Calu3 (cell line): Measurements from ENCODE around the gene WIPF3. TPM values are rescaled to one million over a fixed set of nuclear protein-coding genes. Genes with fewer than 3 reads are reported as not detected.
"Not testable (repeated sequence)": the region's sequence is repeated elsewhere in the genome, so short reads cannot be mapped to it uniquely, and the experiment has no call there.

Source experiments
- BruUV-seq: library from RNA; stranded (reverse); fragments of 400-500 nt; replicated peaks from 2 replicates; lab custom pipeline; 2021; lab: Mats Ljungman, UMichigan
- CTCF ChIA-PET: fragments of 300-600 bp; sonication (Branson Sonifier 250); formaldehyde crosslinking; loops from one replicate; lab custom pipeline; 2022; ENCODE audit warnings: antibody characterized with exemption; lab: Charles Lee
- DNase-seq: peaks from one replicate; pipeline ENCODE4 v3.0.0; 2022
- H3K27ac Mint-ChIP-seq: one replicate; pipeline ENCODE4 v1.8.0; 2022; ENCODE audit warnings: mixed read lengths; ENCODE audit not compliant: unreplicated experiment
- H3K27me3 Mint-ChIP-seq: one replicate; pipeline ENCODE4 v1.8.0; 2022; ENCODE audit warnings: mixed read lengths; ENCODE audit not compliant: unreplicated experiment
- H3K36me3 Mint-ChIP-seq: one replicate; pipeline ENCODE4 v1.8.0; 2022; ENCODE audit warnings: mild to moderate bottlenecking, moderate library complexity, mixed read lengths; ENCODE audit not compliant: insufficient read depth, unreplicated experiment
- H3K4me1 Mint-ChIP-seq: one replicate; pipeline ENCODE4 v1.8.0; 2022; ENCODE audit warnings: mild to moderate bottlenecking, low read depth, mixed read lengths; ENCODE audit not compliant: unreplicated experiment
- H3K4me3 Mint-ChIP-seq: one replicate; pipeline ENCODE4 v1.8.0; 2022; ENCODE audit warnings: mild to moderate bottlenecking, low read depth, moderate library complexity, mixed read lengths; ENCODE audit not compliant: unreplicated experiment
- H3K9me3 Mint-ChIP-seq: one replicate; pipeline ENCODE4 v1.8.0; 2022; ENCODE audit warnings: low read depth, mixed read lengths; ENCODE audit not compliant: unreplicated experiment
- intact Hi-C: fragments of 100-400 bp; cut with micrococcal nuclease; formaldehyde crosslinking; loops from one replicate; pipeline ENCODE4 v1.10.0; 2022; ENCODE audit not compliant: unreplicated experiment
- total RNA-seq: library from RNA; stranded (reverse); gene quantifications from 2 replicates; pipeline ENCODE4 v1.2.3, GENCODE V29; 2022
- TF ChIP-seq, protein P1 (sequence below): fragments of 200-600 bp; IDR thresholded peaks from one replicate; pipeline ENCODE4 v1.8.0; 2022; ENCODE audit warnings: antibody characterized with exemption; ENCODE audit not compliant: unreplicated experiment

The WIPF3 gene
- total RNA-seq, 1 experiment from 2014 or later: 4.9 TPM

DNA sequence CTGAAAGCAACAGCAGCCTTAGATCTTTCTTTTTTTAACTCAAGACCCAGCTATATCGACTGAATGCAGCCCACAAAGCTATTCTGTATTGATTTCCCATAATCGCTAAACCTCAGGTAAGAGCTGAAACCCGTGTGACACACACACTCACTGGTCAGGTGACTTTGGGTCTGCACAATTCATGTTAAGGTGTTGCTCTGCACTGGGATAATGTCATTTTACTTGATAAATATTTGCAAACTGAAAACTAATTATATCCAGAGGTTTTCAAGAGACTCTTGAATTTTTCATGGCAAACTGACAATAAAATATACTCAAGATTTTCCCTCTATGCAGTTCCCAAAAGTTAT lies 150.2 kb downstream of the WIPF3 start:
- intact Hi-C loops: no loop called here
- no peak overlapping the region for H3K4me3 Mint-ChIP-seq
- CTCF ChIA-PET: no interaction called here
- TF ChIP-seq, protein P1, sequence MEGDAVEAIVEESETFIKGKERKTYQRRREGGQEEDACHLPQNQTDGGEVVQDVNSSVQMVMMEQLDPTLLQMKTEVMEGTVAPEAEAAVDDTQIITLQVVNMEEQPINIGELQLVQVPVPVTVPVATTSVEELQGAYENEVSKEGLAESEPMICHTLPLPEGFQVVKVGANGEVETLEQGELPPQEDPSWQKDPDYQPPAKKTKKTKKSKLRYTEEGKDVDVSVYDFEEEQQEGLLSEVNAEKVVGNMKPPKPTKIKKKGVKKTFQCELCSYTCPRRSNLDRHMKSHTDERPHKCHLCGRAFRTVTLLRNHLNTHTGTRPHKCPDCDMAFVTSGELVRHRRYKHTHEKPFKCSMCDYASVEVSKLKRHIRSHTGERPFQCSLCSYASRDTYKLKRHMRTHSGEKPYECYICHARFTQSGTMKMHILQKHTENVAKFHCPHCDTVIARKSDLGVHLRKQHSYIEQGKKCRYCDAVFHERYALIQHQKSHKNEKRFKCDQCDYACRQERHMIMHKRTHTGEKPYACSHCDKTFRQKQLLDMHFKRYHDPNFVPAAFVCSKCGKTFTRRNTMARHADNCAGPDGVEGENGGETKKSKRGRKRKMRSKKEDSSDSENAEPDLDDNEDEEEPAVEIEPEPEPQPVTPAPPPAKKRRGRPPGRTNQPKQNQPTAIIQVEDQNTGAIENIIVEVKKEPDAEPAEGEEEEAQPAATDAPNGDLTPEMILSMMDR: no peak
- no peaks in the 10 kb centered on the region for H3K4me1 Mint-ChIP-seq
- H3K27me3 Mint-ChIP-seq: no peaks in the 10 kb centered on the region
- no peak overlapping the region for H3K27ac Mint-ChIP-seq
- BruUV-seq: no TSS peak
- DNase-seq: no peak
- no peaks in the 10 kb centered on the region for H3K9me3 Mint-ChIP-seq
- H3K36me3 Mint-ChIP-seq: peaks cover 40% of the 10 kb centered on the region

DNA sequence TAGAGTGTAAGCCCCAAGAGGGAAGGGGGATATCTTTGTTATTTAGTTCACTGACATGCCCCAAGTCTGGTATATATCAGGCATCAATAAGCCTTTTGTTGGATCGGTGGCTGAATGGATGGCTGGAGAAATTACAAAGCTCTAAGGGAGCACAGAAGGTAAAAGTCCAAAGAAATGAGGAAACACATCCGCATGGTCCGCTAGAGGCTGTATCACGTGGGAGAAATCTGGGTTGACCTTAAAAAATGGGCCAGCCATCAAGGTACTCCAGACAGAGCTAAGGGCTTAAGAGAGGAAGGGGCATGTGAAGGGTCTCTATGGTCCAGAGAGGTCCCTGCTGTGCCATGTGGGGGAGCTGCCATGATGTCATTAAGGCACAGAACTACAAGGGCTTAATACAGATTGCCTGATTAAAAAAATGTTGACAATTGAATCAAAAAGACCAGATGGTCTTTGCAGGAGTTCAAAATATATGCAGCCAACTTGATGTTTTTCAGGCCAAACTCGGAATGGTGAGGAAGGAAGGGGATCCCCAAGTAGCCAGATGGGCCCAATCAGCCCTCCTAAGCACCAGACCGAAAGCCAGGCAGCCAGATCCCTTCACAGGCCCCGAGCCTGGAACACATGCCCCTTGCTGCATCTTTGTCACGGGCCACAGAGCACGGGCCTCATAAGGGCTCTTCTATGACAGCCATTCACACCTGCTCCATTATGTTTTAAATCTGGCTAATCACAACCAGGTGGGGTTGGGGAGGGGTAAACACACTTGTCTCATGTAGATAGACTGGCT lies 151.4 kb downstream of the WIPF3 start:
- no peak overlapping the region for H3K4me3 Mint-ChIP-seq
- TF ChIP-seq, protein P1: no peak
- BruUV-seq: no TSS peak
- intact Hi-C loops: no loop called here
- no peak for DNase-seq
- no peaks in the 10 kb centered on the region for H3K4me1 Mint-ChIP-seq
- no peaks in the 10 kb centered on the region for H3K27me3 Mint-ChIP-seq
- no peak overlapping the region for H3K27ac Mint-ChIP-seq
- CTCF ChIA-PET: interaction anchor here (1.3 kb wide), 1 partner anchor 209 kb away, joined by 3 read pairs; no protein-coding TSS in a partner anchor
- H3K9me3 Mint-ChIP-seq: no peaks in the 10 kb centered on the region
- peaks cover 38% of the 10 kb centered on the region for H3K36me3 Mint-ChIP-seq

DNA sequence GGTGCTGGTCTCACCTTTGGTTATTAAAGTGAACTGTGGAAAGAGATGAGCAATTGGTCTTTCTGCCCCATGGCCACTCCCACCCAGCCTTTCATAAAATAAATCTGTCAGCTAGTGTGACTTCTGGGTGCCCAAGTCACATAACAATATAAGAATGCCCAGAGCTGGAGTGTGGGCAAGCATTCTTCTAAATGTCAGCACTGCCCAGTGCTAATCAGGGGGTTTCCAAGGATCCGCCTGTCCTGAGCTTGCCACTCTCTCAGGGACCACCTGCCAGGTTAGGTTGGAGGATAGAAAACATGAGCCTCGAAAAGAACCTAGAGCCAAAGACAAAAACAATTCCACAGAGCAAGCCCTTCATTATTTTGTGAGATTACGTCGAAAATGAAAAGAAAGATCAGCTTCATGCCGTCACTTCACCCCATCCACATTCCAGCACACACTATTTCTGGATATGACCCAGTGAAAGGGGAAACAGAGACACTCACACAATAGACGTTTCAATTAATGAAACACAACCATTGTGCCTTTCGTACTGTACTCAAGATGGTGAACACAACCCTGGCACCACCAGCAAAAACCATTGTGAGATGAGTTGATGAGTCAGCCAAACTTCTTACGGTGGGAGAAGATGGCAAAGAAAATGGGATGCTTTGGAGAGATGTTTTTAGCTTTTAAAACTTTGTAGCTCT lies 152.5 kb downstream of the WIPF3 start:
- TF ChIP-seq, protein P1: no peak
- Mint-ChIP-seq H3K36me3 (peaks cover 42% of the 10 kb centered on the region), H3K9me3 (no peaks in the 10 kb centered on the region), H3K27me3 (no peaks in the 10 kb centered on the region), H3K27ac (no peak overlapping the region), H3K4me3 (no peak overlapping the region), H3K4me1 (no peaks in the 10 kb centered on the region)
- intact Hi-C loops: no loop called here
- no peak for DNase-seq
- BruUV-seq: no TSS peak
- CTCF ChIA-PET: interaction anchor here (0.6 to 1.3 kb wide), 2 partner anchors 211 to 540 kb away, joined by 3 read pairs; no protein-coding TSS in a partner anchor

DNA sequence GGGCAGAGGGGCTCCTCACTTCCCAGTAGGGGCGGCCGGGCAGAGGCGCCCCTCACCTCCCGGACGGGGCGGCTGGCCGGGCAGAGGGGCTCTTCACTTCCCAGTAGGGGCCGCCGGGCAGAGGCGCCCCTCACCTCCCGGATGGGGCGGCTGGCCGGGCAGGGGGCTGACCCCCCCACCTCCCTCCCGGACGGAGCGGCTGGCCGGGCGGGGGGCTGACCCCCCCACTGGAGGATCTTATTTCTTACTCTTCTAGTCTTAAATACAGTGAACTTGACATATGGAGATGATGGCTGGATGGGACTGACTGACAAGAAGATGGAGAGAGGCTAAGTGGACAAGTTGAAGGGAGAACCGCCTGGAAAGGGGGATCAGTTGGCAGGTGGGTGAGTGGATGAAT lies 155.3 kb downstream of the WIPF3 start:
- not testable (repeated sequence) for H3K4me1 Mint-ChIP-seq, H3K4me3 Mint-ChIP-seq, BruUV-seq

More for the DNA sequence above, 155.3 kb downstream of the WIPF3 start:
- DNase-seq, H3K9me3 Mint-ChIP-seq, intact Hi-C loops, H3K27ac Mint-ChIP-seq, H3K27me3 Mint-ChIP-seq, CTCF ChIA-PET: not testable (repeated sequence)
- peaks cover 31% of the 10 kb centered on the region for H3K36me3 Mint-ChIP-seq
